Stimulated activated CD8-positive, alpha-beta memory T cell treated with anti-CD3 and anti-CD28 coated beads, Interleukin-12 subunit alpha, Interleukin-12 subunit beta, amount 100 ng/mL, for 4 hours (primary cell): ENCODE data around the gene GVQW3.

Experiments used
- DNase-seq: peaks from one replicate; pipeline ENCODE4 v3.0.0-alpha.2; 2020; ENCODE audit warnings: low read depth

GVQW3 gene

GRCh38 chr11:76445121-76446084 is 64.3 kb downstream of the GVQW3 start:
- peak; percentile 18 for DNase-seq

- DNase-seq, result no peak
Measured at GRCh38 chr11:76448506-76448905, 67.4 kb downstream of the GVQW3 start.

GRCh38 chr11:76453248-76453647 is 72.1 kb downstream of the GVQW3 start:
- DNase-seq, result no peak

GRCh38 chr11:76455331-76455730 is 74.2 kb downstream of the GVQW3 start:
- no peak for DNase-seq

GRCh38 chr11:76455931-76456330 is 74.8 kb downstream of the GVQW3 start:
- DNase-seq, result no peak

- no peak for DNase-seq
Measured at GRCh38 chr11:76456571-76456970, 75.4 kb downstream of the GVQW3 start.
